Left hindlimb (tissue), 1 donor: ENCODE results near the gene ACE.
"Not testable (repeated sequence)": the region's sequence is repeated elsewhere in the genome, so short reads cannot be mapped to it uniquely, and the experiment has no call there.

ENCODE experiments used
- DNase-seq: peaks from one replicate; pipeline ENCODE4 v3.0.0-alpha.2; 2018

ACE gene

GRCh38 chr17:63445065-63445464 lies 31.8 kb upstream of the ACE start:
- no peak for DNase-seq

DNA sequence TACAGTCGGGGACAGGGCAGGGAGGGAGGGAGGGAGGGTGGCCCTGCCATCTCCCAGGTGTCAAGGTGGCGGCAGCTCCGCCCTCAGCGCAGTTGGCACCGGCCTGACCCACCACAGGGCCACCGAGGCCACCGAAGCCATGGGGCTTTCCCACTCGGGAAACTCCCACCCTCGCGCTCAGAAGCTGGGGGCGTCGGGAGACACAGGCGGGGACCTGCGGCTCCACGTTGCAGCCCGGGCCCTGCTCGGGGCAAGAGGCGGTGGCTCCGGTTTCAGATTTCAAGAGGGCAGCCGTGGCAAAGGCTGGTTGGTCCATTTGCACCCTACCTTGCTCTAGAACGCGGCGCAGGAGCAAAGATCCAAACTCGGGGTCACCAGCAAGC lies 31.3 kb upstream of the ACE start:
- DNase-seq: no peak

- peak; percentile 73 for DNase-seq
Measured at GRCh38 chr17:63445954-63446752, 30.7 kb upstream of the ACE start, which contains the start of gene CYB561. Gene CYB561 (minus strand): TSS chr17:63446306. CDS start chr17:63437547, 8,759 bp downstream.

DNA sequence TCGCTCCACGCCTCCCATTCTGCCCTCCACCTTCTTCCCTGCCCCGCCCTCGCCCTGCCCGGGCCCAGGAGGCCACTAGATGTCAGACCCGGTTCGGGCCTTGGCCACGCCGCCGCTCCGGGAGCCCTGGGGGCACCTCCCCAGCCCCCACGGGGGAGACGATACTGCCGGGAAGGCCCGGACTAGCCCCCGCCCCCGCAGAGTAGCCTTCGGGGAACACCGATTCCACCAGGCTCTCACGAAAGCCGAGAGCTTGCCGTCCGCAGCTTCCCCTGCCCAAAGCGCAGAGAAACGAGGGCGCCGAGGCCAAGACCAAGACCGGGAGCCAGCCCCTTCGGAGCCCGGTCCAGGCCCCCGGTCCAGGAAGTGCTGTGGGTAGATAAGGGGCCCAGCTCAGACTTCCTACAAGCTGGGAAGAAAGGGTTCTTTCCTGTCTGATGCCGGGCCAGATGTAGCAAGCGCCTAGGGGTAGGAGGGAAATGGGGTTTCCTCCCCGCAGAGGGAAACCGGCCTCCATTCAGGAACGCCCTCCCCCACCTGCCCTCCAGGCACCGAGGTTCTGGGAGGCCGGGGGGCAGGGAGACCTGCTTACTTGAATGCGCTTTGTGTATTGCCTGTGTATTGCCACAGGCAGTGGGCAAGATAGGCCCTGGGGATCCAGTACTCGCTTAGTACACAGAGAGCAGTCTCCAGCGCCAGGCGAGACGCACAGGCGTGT lies 29.9 kb upstream of the ACE start:
- DNase-seq: peak; percentile 67

DNA sequence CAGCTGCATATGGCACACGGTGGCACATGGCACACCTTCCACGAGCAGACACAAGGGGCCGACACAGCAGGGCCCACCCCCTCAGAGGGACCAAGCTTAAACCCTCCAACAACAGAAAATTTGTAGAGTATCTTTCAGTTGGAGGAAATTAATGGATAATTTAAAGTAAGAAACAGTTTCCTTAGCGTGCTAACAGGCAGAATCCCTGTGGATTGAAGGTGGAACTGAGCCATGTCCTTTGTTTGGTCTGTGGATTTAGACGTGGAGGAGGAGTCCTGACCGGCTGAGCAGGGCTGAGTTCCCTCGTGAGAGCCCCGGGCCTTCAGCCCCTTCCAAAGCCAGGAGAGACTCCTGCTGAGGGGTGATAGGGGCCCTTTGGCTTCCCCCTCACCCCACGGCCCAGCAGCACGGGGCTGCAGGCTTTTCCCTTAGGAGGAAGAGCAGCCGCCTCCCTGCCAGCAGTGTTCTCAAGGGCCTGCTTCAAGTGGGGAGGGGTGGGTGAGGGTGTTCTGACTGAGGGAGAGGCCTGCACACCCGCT lies 29.3 kb upstream of the ACE start:
- DNase-seq: no peak

- no peak for DNase-seq
Measured at GRCh38 chr17:63448655-63449054, 28.2 kb upstream of the ACE start.

- no peak for DNase-seq
Measured at GRCh38 chr17:63450551-63450950, 26.3 kb upstream of the ACE start.

- no peak for DNase-seq
Measured at GRCh38 chr17:63451150-63451549, 25.7 kb upstream of the ACE start.

DNA sequence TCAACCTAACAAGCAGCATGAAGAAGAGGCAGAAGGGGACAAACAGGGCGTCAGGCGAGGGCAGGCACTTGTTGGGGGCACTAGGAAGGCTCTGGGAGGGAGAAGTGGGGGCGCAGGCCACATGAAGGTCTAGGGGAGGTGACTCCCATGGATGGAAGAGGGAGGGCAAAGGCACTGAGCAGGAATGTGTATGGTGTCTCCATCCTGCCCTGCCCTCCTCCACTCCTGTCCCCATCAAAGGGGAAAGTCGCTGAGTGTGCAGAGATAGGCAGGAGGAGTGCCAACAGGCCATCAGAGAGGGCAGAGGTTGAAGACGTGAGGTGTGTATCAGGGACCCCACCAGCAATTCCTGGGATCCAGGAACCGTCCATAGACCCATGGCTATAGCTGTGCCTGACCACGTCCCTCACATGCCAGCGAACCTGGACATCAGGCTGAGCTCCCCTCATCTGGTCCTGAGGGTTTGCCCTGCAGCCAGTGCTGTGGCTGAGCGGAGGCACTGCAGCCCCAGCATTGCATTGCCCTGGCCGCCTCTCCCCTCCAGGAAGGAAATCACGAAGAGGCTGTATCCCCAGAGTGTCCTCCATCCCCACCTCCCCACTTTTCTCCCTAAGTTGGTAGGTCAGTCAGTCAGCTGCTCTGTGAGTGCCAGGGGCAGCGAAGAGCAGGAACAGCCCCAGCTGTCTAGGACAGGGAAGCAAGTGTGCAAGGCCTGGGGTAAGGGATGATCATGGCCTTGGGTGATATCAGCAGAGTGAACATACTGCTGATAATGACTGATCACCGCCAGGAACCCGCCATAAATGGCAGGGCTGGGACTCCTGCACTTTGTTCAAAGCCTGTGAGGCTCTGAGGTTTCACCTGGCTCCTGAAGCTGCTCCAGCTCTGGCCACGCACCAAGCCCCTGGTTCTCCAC lies 24.6 kb upstream of the ACE start:
- DNase-seq: no peak

DNA sequence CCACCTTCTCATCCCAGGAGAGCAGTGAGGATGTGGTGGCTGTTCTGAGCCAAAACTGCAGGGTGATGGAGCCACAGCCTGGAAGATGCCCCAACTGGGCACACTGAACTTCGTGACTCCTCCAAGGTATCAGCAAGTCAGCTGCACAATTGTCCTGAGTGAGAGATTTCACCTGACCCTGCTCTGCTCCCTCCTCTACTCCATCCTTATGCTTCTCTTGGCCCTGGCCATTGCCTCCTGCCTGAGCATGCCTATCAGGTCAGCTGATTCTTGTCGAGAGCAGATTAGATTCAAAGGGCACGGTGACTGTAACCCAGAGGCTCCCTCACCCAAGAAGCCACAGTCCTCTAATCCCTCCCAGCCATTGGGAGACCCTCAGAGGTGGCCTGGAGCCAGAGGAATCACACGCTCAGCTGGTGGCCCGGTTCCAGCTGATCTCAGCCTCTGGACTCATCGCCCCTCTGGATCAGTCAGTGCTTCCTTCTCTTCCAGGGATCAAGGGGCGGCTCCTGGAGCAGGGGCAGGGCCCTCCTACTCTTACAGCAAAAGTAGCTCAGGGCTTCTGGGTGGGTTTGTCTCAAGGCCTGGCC lies 23.8 kb upstream of the ACE start:
- no peak for DNase-seq

GRCh38 chr17:63454357-63454756 lies 22.5 kb upstream of the ACE start:
- not testable (repeated sequence) for DNase-seq

DNA sequence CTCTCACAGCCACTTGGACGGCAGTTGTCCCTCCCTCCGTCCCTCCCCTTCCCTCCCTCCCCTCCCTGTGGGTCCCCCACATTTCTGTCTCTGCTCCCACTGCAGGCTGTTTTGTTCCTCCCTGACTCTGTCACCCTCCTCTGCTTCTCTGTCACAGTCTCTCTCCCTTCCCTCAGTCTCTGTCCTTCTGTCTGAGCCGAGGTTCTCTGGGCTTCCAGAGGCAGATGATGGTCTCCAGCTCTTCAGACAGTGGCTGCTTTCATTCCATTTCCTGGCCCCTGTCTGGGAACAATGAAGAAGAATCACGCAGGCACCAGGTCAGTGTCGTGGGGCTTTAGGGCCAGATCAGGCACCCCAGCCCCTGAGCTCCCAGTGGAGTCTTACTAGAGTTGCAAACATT lies 21.9 kb upstream of the ACE start:
- no peak for DNase-seq

GRCh38 chr17:63455417-63455816 lies 21.4 kb upstream of the ACE start:
- no peak for DNase-seq

- no peak for DNase-seq
Measured at GRCh38 chr17:63458478-63458877, 18.4 kb upstream of the ACE start.

- DNase-seq: no peak
Measured at GRCh38 chr17:63460018-63460417, 16.8 kb upstream of the ACE start.

DNA sequence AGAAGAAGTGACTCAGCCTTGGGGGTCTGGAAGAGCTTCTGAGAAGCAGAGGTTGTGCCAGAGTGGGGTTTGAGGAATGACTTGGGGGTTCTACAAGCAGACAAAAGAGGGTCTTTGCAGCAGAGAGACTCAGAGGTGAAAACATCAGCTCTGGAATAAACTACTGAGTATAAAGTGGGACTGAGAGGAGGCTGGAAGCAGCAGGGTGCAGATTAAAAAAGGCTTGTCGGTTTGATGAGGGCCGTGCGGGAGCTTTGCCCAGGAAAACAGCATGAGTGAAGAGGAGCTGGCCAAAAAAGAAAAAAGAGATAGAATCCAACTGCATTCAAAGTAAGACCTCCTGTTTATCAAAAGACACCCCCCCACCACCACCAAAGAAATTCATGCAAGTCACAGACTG lies 13.1 kb upstream of the ACE start:
- no peak for DNase-seq

- DNase-seq: no peak
Measured at GRCh38 chr17:63464691-63465236, 12.1 kb upstream of the ACE start.

DNA sequence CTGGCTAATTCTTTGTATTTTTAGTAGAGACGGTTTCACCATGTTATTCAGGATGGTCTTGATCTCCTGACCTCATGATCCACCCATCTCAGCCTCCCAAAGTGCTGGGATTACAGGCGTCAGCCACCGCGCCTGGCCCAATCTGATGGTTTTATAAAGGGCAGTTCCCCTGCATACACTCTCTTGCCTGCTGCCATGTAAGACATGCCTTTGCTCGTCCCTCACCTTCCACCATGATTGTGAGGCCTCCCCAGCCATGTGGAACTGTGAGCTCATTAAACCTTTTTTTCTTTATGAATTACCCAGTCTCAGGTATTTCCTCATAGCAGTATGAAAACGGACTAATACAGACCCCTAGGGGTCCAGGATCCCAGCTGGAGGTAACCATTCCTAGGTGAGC lies 8.8 kb upstream of the ACE start:
- DNase-seq: not testable (repeated sequence)

DNA sequence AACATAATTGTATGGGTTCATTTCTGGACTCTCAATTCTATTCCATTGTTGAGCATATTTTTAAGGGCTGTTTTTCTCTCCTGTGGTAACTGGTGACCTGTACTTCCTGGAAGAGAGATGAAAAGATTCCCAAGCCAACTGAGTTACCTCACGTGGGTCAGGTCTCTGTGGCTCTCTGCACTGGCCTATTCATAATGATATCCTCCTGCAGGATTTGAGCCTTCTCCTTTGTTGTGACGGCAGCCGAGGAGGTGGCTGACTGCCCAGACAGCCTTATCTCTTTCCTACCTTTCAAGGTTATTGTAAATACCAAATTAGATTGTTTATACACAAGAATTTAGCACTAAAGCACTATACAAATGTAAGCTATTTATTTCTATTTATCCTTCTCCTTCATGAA lies 2.7 kb upstream of the ACE start:
- DNase-seq: peak; percentile 5

GRCh38 chr17:63474586-63475460 lies 2.0 kb upstream of the ACE start:
- peak; percentile 16 for DNase-seq
